HEK293T (cell line): Measurements from ENCODE around the gene SETD3.

ENCODE experiments used
- ARNT ChIP-seq: fragments of 450-650 bp; IDR thresholded peaks from 2 replicates; pipeline ENCODE4 v1.6.1; 2017; ENCODE audit warnings: mild to moderate bottlenecking
- BHLHE40 ChIP-seq: fragments of 450-650 bp; IDR thresholded peaks from 2 replicates; pipeline ENCODE4 v1.6.1; 2016; ENCODE audit warnings: mild to moderate bottlenecking, moderate library complexity, borderline replicate concordance
- CTBP1 ChIP-seq: fragments of 450-650 bp; IDR thresholded peaks from 2 replicates; pipeline ENCODE4 v1.6.1; 2016; ENCODE audit warnings: borderline replicate concordance
- ELF4 ChIP-seq: fragments of 450-650 bp; IDR thresholded peaks from 2 replicates; pipeline ENCODE4 v1.6.1; 2017; ENCODE audit warnings: antibody characterized with exemption
- FOXA1 ChIP-seq: fragments of 450-650 bp; IDR thresholded peaks from 2 replicates; pipeline ENCODE4 v1.6.1; 2016; ENCODE audit warnings: mild to moderate bottlenecking
- FOXM1 ChIP-seq: fragments of 450-650 bp; IDR thresholded peaks from 2 replicates; pipeline ENCODE4 v1.6.1; 2017; ENCODE audit warnings: mild to moderate bottlenecking, borderline replicate concordance
- HDGF ChIP-seq: fragments of 450-650 bp; IDR thresholded peaks from 2 replicates; pipeline ENCODE4 v1.6.1; 2017; ENCODE audit warnings: antibody characterized with exemption, borderline replicate concordance
- NFRKB ChIP-seq: fragments of 450-650 bp; IDR thresholded peaks from 2 replicates; pipeline ENCODE4 v1.6.1; 2016; ENCODE audit warnings: mild to moderate bottlenecking, moderate library complexity
- PKNOX1 ChIP-seq: fragments of 450-650 bp; IDR thresholded peaks from 2 replicates; pipeline ENCODE4 v1.6.1; 2016
- SP1 ChIP-seq: fragments of 450-650 bp; IDR thresholded peaks from 2 replicates; pipeline ENCODE4 v1.6.1; 2017
- SUZ12 ChIP-seq: fragments of 450-650 bp; IDR thresholded peaks from 2 replicates; pipeline ENCODE4 v1.6.1; 2016; ENCODE audit warnings: mild to moderate bottlenecking
- TARDBP ChIP-seq: fragments of 450-650 bp; IDR thresholded peaks from 2 replicates; pipeline ENCODE4 v1.6.1; 2016
- ZNF384 ChIP-seq: fragments of 450-650 bp; IDR thresholded peaks from 2 replicates; pipeline ENCODE4 v1.6.1; 2016

- TF ChIP-seq SUZ12: no peak
- no peak for TF ChIP-seq BHLHE40
- TF ChIP-seq TARDBP: no peak
- no peak for TF ChIP-seq PKNOX1
- TF ChIP-seq SP1: no peak
- no peak for TF ChIP-seq ARNT
- no peak for TF ChIP-seq ELF4
- TF ChIP-seq NFRKB: no peak
- no peak for TF ChIP-seq FOXM1
- TF ChIP-seq HDGF: no peak
- TF ChIP-seq CTBP1: no peak
- TF ChIP-seq ZNF384: no peak
- TF ChIP-seq FOXA1: no peak
These were observed 29.4 kb downstream of the SETD3 start for GRCh38 chr14:99451234-99451633.
